C4-2B (cell line): Measurements from ENCODE around the gene THEMIS.

Experiments used
- ZFX ChIP-seq: fragments of 450-650 bp; IDR thresholded peaks from 2 replicates; pipeline ENCODE4 v1.6.1; 2017
- TF ChIP-seq, protein P1 (sequence below): fragments of 450-650 bp; conservative IDR thresholded peaks from 2 replicates; pipeline ENCODE4 v1.5.1; 2017; ENCODE audit warnings: mild to moderate bottlenecking

DNA sequence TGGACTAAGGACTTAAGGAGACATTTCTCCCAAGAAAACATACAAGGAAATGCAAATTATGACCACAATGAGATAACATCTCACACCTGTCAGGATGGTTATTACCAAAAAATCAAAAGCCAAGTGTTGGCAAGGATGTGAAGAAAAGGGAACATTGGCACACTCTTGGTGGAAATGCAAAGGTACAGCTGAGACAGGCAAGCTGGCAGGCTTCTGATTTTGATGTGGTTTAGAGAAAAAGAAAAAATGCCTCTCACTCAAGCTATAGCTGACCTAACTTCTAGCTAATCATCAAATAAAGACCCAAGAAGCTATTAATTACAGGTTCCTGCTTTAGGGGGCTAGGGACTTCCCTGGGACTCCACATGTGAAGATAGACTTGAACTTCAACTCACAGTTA lies 139.8 kb downstream of the THEMIS start:
- TF ChIP-seq, protein P1, sequence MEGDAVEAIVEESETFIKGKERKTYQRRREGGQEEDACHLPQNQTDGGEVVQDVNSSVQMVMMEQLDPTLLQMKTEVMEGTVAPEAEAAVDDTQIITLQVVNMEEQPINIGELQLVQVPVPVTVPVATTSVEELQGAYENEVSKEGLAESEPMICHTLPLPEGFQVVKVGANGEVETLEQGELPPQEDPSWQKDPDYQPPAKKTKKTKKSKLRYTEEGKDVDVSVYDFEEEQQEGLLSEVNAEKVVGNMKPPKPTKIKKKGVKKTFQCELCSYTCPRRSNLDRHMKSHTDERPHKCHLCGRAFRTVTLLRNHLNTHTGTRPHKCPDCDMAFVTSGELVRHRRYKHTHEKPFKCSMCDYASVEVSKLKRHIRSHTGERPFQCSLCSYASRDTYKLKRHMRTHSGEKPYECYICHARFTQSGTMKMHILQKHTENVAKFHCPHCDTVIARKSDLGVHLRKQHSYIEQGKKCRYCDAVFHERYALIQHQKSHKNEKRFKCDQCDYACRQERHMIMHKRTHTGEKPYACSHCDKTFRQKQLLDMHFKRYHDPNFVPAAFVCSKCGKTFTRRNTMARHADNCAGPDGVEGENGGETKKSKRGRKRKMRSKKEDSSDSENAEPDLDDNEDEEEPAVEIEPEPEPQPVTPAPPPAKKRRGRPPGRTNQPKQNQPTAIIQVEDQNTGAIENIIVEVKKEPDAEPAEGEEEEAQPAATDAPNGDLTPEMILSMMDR: no peak
- TF ChIP-seq ZFX: no peak
